Smooth muscle cell (in vitro differentiated cells): ENCODE data around the gene RIF1. TPM values are rescaled to one million over a fixed set of nuclear protein-coding genes. Genes with fewer than 3 reads are reported as not detected.

Experiments
- DNase-seq: peaks from one replicate; lab custom pipeline; 2025; ENCODE audit not compliant: unreplicated experiment; lab: John Stamatoyannopoulos, UW
- H2AFZ ChIP-seq: fragments of 200-600 bp; sonication (generic); 2 replicates; pipeline ENCODE4 v1.6.0; 2016; ENCODE audit warnings: antibody characterized with exemption, low read depth, mild to moderate bottlenecking
- H3F3A ChIP-seq: fragments of 200-600 bp; sonication (generic); 2 replicates; pipeline ENCODE4 v1.6.0; 2017; ENCODE audit warnings: antibody characterized with exemption, low read depth
- H3K27ac ChIP-seq: fragments of 200-600 bp; sonication (generic); 2 replicates; pipeline ENCODE4 v1.5.1; 2016; ENCODE audit warnings: low read depth, mild to moderate bottlenecking
- H3K27me3 ChIP-seq: fragments of 200-600 bp; sonication (generic); 2 replicates; pipeline ENCODE4 v1.6.1; 2016; ENCODE audit warnings: low read depth, mild to moderate bottlenecking
- H3K36me3 ChIP-seq: fragments of 200-600 bp; sonication (generic); 2 replicates; pipeline ENCODE4 v1.5.1; 2016; ENCODE audit warnings: low read depth
- H3K4me1 ChIP-seq: fragments of 200-600 bp; sonication (generic); 2 replicates; pipeline ENCODE4 v1.5.1; 2016; ENCODE audit warnings: low read depth
- H3K4me2 ChIP-seq: fragments of 200-600 bp; sonication (generic); 2 replicates; pipeline ENCODE4 v1.6.0; 2016; ENCODE audit warnings: mild to moderate bottlenecking
- H3K4me3 ChIP-seq: fragments of 200-600 bp; sonication (generic); 2 replicates; pipeline ENCODE4 v1.5.1; 2016; ENCODE audit warnings: mild to moderate bottlenecking
- H3K79me2 ChIP-seq: fragments of 200-600 bp; sonication (generic); 2 replicates; pipeline ENCODE4 v1.6.0; 2016; ENCODE audit warnings: low read depth, mild to moderate bottlenecking
- H3K9ac ChIP-seq: fragments of 200-600 bp; sonication (generic); 2 replicates; pipeline ENCODE4 v1.6.0; 2016; ENCODE audit warnings: low read depth
- H3K9me3 ChIP-seq: fragments of 200-600 bp; sonication (generic); replicated peaks from 2 replicates; pipeline ENCODE4 v1.5.1; 2016; ENCODE audit warnings: low read depth
- H4K20me1 ChIP-seq: fragments of 200-600 bp; sonication (generic); 2 replicates; pipeline ENCODE4 v1.6.0; 2016; ENCODE audit warnings: low read depth
- WGBS: methylation state at CpG from one replicate; pipeline ENCODE4 v1.1.7; 2016; ENCODE audit warnings: low lambda C conversion rate; 5-methylcytosine and 5-hydroxymethylcytosine counted together
- polyA plus RNA-seq: library from polyadenylated mRNA; unstranded; fragments of >200 nt; fragmentation: Nextera tagmentation; extraction: Ambion mirVana; gene quantifications from 2 replicates; pipeline ENCODE4 v1.2.1, GENCODE V29; 2016
- total RNA-seq: library from RNA; depleted of rRNA; stranded (reverse); fragments of >200 nt; gene quantifications from 2 replicates; pipeline ENCODE4 v1.2.3, GENCODE V29; 2014
- TF ChIP-seq, protein P1 (sequence below): fragments of 200-600 bp; sonication (generic); IDR thresholded peaks from 2 replicates; pipeline ENCODE4 v1.5.1; 2017; ENCODE audit warnings: borderline replicate concordance, mild to moderate bottlenecking, antibody characterized with exemption; ENCODE audit not compliant: insufficient read depth, poor library complexity, severe bottlenecking

Gene RIF1
- total and polyA plus RNA-seq, 2 experiments from 2014 or later = 12.5 to 30.3 TPM

DNA sequence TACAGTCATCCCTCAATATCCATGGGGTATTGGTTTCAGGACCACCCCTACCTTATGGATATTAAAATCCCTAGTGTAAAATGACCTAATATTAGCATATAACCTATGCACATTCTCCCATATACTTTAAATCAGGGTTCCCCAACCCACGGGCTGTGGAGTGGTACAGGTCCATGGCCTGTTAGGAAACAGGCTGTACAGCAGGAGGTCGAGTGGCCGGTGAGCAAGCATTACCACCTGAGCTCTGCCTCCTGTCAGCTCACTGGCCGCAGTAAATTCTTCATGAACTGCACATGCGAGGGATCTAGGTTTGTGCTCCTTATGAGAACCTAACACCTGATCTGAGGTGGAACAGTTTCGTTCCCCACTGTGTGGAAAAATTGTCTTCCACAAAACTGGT lies 73.8 kb downstream of the RIF1 start:
- WGBS = 97% methylated on average over 6 of the region's 6 CpGs
- H3K4me1 ChIP-seq = no peaks in the 10 kb centered on the region
- no peaks in the 10 kb centered on the region for H3F3A ChIP-seq
- no peak overlapping the region for H3K27ac ChIP-seq
- no peaks in the 10 kb centered on the region for H3K36me3 ChIP-seq
- H3K4me2 ChIP-seq = no peak overlapping the region
- no peak overlapping the region for H3K4me3 ChIP-seq
- H4K20me1 ChIP-seq = peaks cover 1% of the 10 kb centered on the region
- TF ChIP-seq, protein P1, sequence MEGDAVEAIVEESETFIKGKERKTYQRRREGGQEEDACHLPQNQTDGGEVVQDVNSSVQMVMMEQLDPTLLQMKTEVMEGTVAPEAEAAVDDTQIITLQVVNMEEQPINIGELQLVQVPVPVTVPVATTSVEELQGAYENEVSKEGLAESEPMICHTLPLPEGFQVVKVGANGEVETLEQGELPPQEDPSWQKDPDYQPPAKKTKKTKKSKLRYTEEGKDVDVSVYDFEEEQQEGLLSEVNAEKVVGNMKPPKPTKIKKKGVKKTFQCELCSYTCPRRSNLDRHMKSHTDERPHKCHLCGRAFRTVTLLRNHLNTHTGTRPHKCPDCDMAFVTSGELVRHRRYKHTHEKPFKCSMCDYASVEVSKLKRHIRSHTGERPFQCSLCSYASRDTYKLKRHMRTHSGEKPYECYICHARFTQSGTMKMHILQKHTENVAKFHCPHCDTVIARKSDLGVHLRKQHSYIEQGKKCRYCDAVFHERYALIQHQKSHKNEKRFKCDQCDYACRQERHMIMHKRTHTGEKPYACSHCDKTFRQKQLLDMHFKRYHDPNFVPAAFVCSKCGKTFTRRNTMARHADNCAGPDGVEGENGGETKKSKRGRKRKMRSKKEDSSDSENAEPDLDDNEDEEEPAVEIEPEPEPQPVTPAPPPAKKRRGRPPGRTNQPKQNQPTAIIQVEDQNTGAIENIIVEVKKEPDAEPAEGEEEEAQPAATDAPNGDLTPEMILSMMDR = no peak
- no peaks in the 10 kb centered on the region for H3K9me3 ChIP-seq
- peaks cover 4% of the 10 kb centered on the region for H3K79me2 ChIP-seq
- no peaks in the 10 kb centered on the region for H3K27me3 ChIP-seq
- no peak overlapping the region for H2AFZ ChIP-seq
- H3K9ac ChIP-seq = no peak overlapping the region
- DNase-seq = no peak

DNA sequence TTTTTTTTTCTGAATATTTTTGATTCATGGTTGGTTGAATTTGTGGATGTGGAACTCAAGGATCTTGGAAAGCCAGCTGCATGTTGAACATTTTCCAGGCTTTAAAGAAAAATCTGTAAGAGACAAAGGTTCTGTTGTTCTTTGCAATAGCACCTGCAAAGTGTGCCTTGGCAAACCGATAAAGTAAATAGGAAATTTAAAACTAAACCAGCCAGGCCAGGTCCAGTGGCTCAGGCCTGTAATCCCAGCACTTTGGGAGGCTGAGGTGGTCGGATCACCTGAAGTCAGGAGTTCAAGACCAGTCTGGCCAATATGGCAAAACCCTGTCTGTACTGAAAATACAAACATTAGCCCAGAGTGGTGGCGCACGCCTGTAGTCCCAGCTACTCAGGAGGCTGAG lies 74.4 kb downstream of the RIF1 start:
- Histone ChIP-seq H3K9me3 (no peaks in the 10 kb centered on the region), H2AFZ (no peak overlapping the region), H3K4me2 (no peak overlapping the region), H3K4me1 (no peaks in the 10 kb centered on the region), H3K27ac (no peak overlapping the region), H4K20me1 (no peaks in the 10 kb centered on the region), H3K4me3 (no peak overlapping the region), H3K79me2 (peaks cover 4% of the 10 kb centered on the region), H3K27me3 (no peaks in the 10 kb centered on the region), H3K9ac (no peak overlapping the region), H3K36me3 (no peaks in the 10 kb centered on the region), H3F3A (no peaks in the 10 kb centered on the region)
- TF ChIP-seq, protein P1 = no peak
- no peak for DNase-seq
- WGBS = 98% methylated on average over 4 of the region's 4 CpGs

DNA sequence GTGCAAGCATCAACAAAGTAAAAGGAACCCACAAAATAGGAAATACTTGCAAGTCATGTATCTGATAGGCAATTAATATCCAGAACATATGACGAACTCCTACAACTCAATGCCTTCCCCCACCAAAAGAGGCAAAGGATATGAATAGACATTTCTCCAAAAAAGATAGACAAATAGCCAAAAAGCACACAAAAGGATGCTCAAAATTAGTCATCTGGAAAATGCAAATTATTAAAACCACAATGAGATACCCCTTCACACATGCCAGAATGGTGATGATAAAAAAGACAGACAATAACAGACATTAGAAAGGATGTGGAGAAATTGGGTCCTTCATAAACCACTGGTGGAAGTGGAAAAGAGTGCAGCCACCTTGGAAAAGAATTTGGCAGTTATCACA lies 76.4 kb downstream of the RIF1 start:
- TF ChIP-seq, protein P1 = no peak
- Histone ChIP-seq H3F3A (no peaks in the 10 kb centered on the region), H3K4me1 (no peaks in the 10 kb centered on the region), H3K27me3 (no peaks in the 10 kb centered on the region), H3K4me2 (no peak overlapping the region), H2AFZ (no peak overlapping the region), H3K36me3 (no peaks in the 10 kb centered on the region), H3K27ac (no peak overlapping the region), H3K79me2 (no peaks in the 10 kb centered on the region), H3K9ac (no peak overlapping the region), H3K4me3 (no peak overlapping the region), H4K20me1 (no peaks in the 10 kb centered on the region), H3K9me3 (no peaks in the 10 kb centered on the region)
- 100% methylated on average over 1 of the region's 1 CpG for WGBS
- no peak for DNase-seq

DNA sequence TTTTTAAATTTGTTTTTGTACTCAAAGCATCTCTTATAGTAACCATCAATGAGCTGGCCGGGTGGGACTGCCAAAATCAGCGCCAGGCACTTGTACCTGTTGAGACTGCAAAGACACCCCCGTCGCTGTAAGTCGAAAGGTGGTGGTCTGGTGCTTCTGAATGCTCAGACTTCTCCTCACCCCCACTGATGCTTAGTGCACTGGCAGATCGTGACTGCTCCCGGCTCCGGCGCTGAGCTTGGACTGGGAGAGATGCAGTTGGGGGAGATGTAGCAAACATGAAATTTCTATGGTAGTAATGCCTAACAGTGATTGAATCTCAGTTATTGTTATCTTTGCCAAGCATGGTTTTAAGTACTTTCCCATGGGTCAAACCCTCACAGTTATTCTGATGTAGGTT lies 80.6 kb downstream of the RIF1 start:
- Histone ChIP-seq H3K36me3 (no peaks in the 10 kb centered on the region), H3K9ac (no peak overlapping the region), H3K4me2 (no peak overlapping the region), H4K20me1 (no peaks in the 10 kb centered on the region), H3K4me1 (no peaks in the 10 kb centered on the region), H3F3A (no peaks in the 10 kb centered on the region), H3K4me3 (no peak overlapping the region), H3K27ac (no peak overlapping the region), H3K9me3 (no peaks in the 10 kb centered on the region), H3K27me3 (no peaks in the 10 kb centered on the region), H2AFZ (no peak overlapping the region), H3K79me2 (no peaks in the 10 kb centered on the region)
- 95% methylated on average over 9 of the region's 9 CpGs for WGBS
- TF ChIP-seq, protein P1 = no peak
- DNase-seq = no peak
